Lower lobe of right lung (tissue), 2 donors: Measurements from ENCODE around the gene ZCCHC2. TPM values are rescaled to one million over a fixed set of nuclear protein-coding genes. Genes with fewer than 3 reads are reported as not detected.

ENCODE experiments used
- ATAC-seq, 2 donors: fragments of 200-7000 bp; cut with Tn5 transposase; one replicate each; pipeline ENCODE4 v1.9.1; 2020 to 2022; ENCODE audit warnings: mild to moderate bottlenecking in 2 of 2, moderate library complexity in 2 of 2
- DNase-seq: peaks from one replicate; pipeline ENCODE4 v3.0.0-alpha.2; 2020
- H3K27ac ChIP-seq: fragments of 200-600 bp; one replicate; pipeline ENCODE4 v1.8.0; 2022
- H3K27me3 ChIP-seq: fragments of 200-600 bp; one replicate; pipeline ENCODE4 v1.8.0; 2022; ENCODE audit warnings: low read depth
- H3K36me3 ChIP-seq: fragments of 200-600 bp; one replicate; pipeline ENCODE4 v1.8.0; 2022; ENCODE audit warnings: mild to moderate bottlenecking
- H3K4me1 ChIP-seq: fragments of 200-600 bp; one replicate; pipeline ENCODE4 v1.8.0; 2022
- H3K4me3 ChIP-seq: fragments of 200-600 bp; one replicate; pipeline ENCODE4 v1.8.0; 2022; ENCODE audit warnings: mild to moderate bottlenecking
- H3K9me3 ChIP-seq: fragments of 200-600 bp; one replicate; pipeline ENCODE4 v1.8.0; 2022
- CTCF ChIP-seq: fragments of 200-600 bp; IDR thresholded peaks from one replicate; pipeline ENCODE4 v1.8.0; 2022; ENCODE audit warnings: antibody characterized with exemption, mild to moderate bottlenecking
- intact Hi-C: fragments of 100-400 bp; cut with DNase I; formaldehyde crosslinking; loops from one replicate; pipeline ENCODE4 v1.11.0; 2022
- total RNA-seq: library from RNA; stranded (reverse); fragmentation: NEBNext Ultra II Directional; extraction: Animal tissue kit (Norgen Biotek cat#: 25700); gene quantifications from one replicate; pipeline ENCODE4 v1.2.1, GENCODE V29; 2021
- donor health status: DM: no; HTN: yes; CAD: no; lungs with severe emphysema.

ZCCHC2 gene
- total RNA-seq, 1 donor from 2014 or later: 51.9 TPM

DNA sequence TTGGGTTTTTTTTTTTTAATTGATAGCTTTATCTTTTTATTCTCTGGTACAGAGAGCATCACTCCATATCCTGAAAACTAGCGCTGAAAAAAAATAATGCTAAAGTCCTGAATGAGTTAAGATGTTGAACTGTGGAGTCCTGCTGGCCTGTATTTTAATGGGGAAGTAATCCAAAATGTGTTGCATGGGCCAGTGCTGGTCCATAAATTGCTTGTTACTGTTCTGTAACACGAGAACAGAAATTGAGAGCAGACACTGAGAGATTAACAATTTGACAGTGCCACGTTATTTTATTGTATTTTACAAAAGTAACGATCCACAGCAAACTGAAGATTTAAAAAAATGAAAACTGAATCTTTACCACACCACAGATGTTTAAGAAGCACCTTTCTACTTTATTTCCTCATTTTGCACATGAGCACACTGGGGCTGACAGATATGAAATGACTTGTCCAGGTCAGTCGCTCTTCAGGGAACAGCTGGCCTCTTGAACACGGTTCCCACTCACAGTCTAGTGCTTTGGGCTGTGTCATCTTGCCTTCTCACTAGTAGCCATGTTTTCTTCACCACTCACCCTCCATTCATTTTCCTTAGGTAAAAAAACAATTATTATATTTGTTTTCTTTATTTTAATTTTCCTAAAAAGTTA, 35.3 kb downstream of the ZCCHC2 start:
- Histone ChIP-seq H3K27me3 (no peaks in the 10 kb centered on the region), H3K27ac (no peak overlapping the region), H3K9me3 (no peaks in the 10 kb centered on the region), H3K4me1 (peaks cover 6% of the 10 kb centered on the region), H3K4me3 (no peak overlapping the region), H3K36me3 (peaks cover 92% of the 10 kb centered on the region)
- TF ChIP-seq CTCF: no peak
- intact Hi-C loops: no loop called here
- ATAC-seq (no peak), DNase-seq (no peak)

- Histone ChIP-seq H3K27ac (no peak overlapping the region), H3K27me3 (no peaks in the 10 kb centered on the region), H3K36me3 (peaks cover 99% of the 10 kb centered on the region), H3K9me3 (no peaks in the 10 kb centered on the region), H3K4me1 (no peaks in the 10 kb centered on the region), H3K4me3 (no peak overlapping the region)
- no peak for ATAC-seq
- TF ChIP-seq CTCF: no peak
- intact Hi-C loops: no loop called here
- DNase-seq: no peak
Observed at GRCh38 chr18:62564044-62564443, 41.2 kb downstream of the ZCCHC2 start.

GRCh38 chr18:62566199-62566598, 43.4 kb downstream of the ZCCHC2 start:
- DNase-seq: no peak
- Histone ChIP-seq H3K27ac (no peak overlapping the region), H3K4me1 (no peaks in the 10 kb centered on the region), H3K4me3 (no peak overlapping the region), H3K27me3 (no peaks in the 10 kb centered on the region), H3K36me3 (peaks cover 99% of the 10 kb centered on the region), H3K9me3 (no peaks in the 10 kb centered on the region)
- ATAC-seq: no peak
- TF ChIP-seq CTCF: peak; percentile 33
- intact Hi-C loops: no loop called here

DNA sequence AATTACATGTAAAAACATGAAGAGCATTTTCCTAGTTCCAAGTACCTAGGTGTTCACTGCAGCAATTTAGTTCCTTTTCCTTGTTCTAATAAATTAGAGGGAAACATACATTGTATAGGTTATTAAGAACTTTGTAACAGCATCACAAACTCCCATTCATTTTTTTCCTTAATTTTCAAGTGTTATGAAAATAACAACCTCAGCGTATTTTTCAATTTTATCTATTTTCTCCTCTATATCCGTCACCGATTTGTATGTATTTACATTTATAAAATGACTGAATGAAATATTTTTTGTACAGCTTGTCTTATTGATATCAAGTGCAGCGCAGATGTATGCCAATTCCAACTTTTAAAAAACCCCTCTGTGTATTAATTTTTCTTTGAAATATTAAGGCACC, 44.0 kb downstream of the ZCCHC2 start:
- ATAC-seq: no peak
- no peak for TF ChIP-seq CTCF
- Histone ChIP-seq H3K36me3 (peaks cover 99% of the 10 kb centered on the region), H3K27me3 (no peaks in the 10 kb centered on the region), H3K27ac (no peak overlapping the region), H3K4me1 (no peaks in the 10 kb centered on the region), H3K4me3 (no peak overlapping the region), H3K9me3 (no peaks in the 10 kb centered on the region)
- intact Hi-C loops: no loop called here
- DNase-seq: no peak

DNA sequence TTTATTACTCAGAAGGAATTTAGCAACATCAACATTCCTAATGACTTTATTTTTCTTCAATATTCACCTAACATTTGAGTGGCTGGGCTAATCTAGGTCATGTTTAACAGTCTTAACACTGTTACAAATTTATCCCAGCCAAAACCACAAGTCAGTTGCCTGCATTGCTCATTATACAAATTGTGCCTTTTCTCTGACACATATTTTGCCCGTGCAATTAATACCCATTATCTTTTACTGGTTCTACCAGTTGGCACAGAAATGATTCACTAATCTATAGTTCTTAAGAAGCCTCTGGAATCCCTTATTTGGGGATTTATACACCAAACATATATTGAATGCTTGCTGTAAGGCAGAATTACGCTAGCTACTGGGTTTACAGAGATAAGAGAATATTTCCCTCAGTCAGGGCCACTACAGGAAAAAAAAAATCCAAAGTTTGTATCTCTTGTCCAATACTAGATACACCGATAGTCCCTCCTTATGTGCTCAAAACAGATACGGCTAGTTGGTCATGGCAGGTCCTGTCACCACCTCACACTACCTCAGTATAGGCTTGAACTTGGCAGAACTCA, 46.3 kb downstream of the ZCCHC2 start:
- no peaks in the 10 kb centered on the region for H3K4me1 ChIP-seq
- no peak for ATAC-seq
- intact Hi-C loops: no loop called here
- H3K27me3 ChIP-seq: no peaks in the 10 kb centered on the region
- no peaks in the 10 kb centered on the region for H3K9me3 ChIP-seq
- H3K27ac ChIP-seq: no peak overlapping the region
- peaks cover 97% of the 10 kb centered on the region for H3K36me3 ChIP-seq
- no peak for DNase-seq
- TF ChIP-seq CTCF: no peak
- no peak overlapping the region for H3K4me3 ChIP-seq
